Loucy (cell line): ENCODE data around the gene PTAFR.

Experiments
- H2AFZ ChIP-seq: fragments of 200-600 bp; sonication (generic); 2 replicates; pipeline ENCODE4 v1.6.0; 2016; ENCODE audit warnings: antibody characterized with exemption, mild to moderate bottlenecking, low read length, moderate library complexity
- H3F3A ChIP-seq: fragments of 200-600 bp; 2 replicates; pipeline ENCODE4 v1.6.0; 2016; ENCODE audit warnings: antibody characterized with exemption, low read depth, mild to moderate bottlenecking
- H3K27me3 ChIP-seq: fragments of 200-600 bp; sonication (generic); 2 replicates; pipeline ENCODE4 v1.6.1; 2014; ENCODE audit warnings: low read length, mild to moderate bottlenecking; ENCODE audit not compliant: insufficient read depth, poor library complexity, severe bottlenecking
- H3K36me3 ChIP-seq: fragments of 200-600 bp; sonication (generic); 2 replicates; pipeline ENCODE4 v1.6.1; 2016; ENCODE audit warnings: low read length; ENCODE audit not compliant: insufficient read depth
- H3K4me1 ChIP-seq: fragments of 200-600 bp; sonication (generic); 2 replicates; pipeline ENCODE4 v1.5.1; 2014; ENCODE audit warnings: low read length, mild to moderate bottlenecking; ENCODE audit not compliant: insufficient read depth, poor library complexity, severe bottlenecking
- H3K4me2 ChIP-seq: fragments of 200-600 bp; sonication (generic); 2 replicates; pipeline ENCODE4 v1.6.0; 2014; ENCODE audit warnings: antibody characterized with exemption, low read length, low read depth, mild to moderate bottlenecking; ENCODE audit not compliant: poor library complexity, severe bottlenecking
- H3K4me3 ChIP-seq: fragments of 200-600 bp; sonication (generic); 2 replicates; pipeline ENCODE4 v1.5.1; 2014; ENCODE audit warnings: low read length, mild to moderate bottlenecking, mixed read lengths; ENCODE audit not compliant: poor library complexity, severe bottlenecking
- H3K79me2 ChIP-seq: fragments of 200-600 bp; sonication (generic); 2 replicates; pipeline ENCODE4 v1.6.1; 2014; ENCODE audit warnings: low read length; ENCODE audit not compliant: insufficient read depth
- H3K9ac ChIP-seq: fragments of 200-600 bp; sonication (generic); 2 replicates; pipeline ENCODE4 v1.6.0; 2014; ENCODE audit warnings: mild to moderate bottlenecking, low read depth, low read length, moderate library complexity; ENCODE audit not compliant: poor library complexity, severe bottlenecking
- H3K9me2 ChIP-seq: fragments of 200-600 bp; sonication (generic); replicated peaks from 2 replicates; pipeline ENCODE4 v1.6.1; 2016; ENCODE audit warnings: low read depth, low read length, mixed read lengths
- H3K9me3 ChIP-seq: fragments of 200-600 bp; sonication (generic); 2 replicates; pipeline ENCODE4 v1.6.1; 2014; ENCODE audit warnings: mild to moderate bottlenecking, antibody characterized with exemption, low read length, low read depth; ENCODE audit not compliant: insufficient read depth
- H4K20me1 ChIP-seq: fragments of 200-600 bp; sonication (generic); 2 replicates; pipeline ENCODE4 v1.6.0; 2014; ENCODE audit warnings: antibody characterized with exemption, low read length, mild to moderate bottlenecking; ENCODE audit not compliant: insufficient read depth, poor library complexity, severe bottlenecking
- EZH2phosphoT487 ChIP-seq: fragments of 200-600 bp; IDR thresholded peaks from 2 replicates; pipeline ENCODE4 v1.6.1; 2018; ENCODE audit warnings: antibody characterized with exemption, mild to moderate bottlenecking, moderate library complexity, borderline replicate concordance
- TF ChIP-seq, protein P1 (sequence below): fragments of 200-600 bp; sonication (generic); conservative IDR thresholded peaks from 2 replicates; pipeline ENCODE4 v1.5.1; 2014; ENCODE audit warnings: mild to moderate bottlenecking, antibody characterized with exemption, low read length

The PTAFR gene

DNA sequence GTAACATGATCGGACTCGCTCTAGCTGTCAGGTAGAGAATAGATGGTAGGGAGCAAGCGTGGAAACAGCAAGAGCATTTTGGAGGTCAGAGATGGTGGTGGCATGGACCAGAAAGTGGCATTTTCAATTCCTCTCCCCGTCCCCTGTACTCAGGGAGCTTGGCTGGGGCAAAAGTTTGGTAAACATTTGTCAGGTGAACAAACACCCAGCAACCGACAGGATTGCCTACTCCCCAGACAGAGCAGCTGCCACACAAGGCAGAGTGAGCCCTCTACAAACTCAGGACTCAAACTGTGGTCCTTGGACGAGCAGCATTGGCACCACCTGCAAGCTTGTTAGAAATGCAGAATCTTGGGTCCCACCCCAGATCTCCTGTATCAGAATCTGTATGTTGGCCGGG is 14.3 kb downstream of the PTAFR start:
- Histone ChIP-seq H3K79me2 (no peaks in the 10 kb centered on the region), H2AFZ (no peak overlapping the region), H3K4me3 (no peak overlapping the region), H3K4me2 (no peak overlapping the region), H3K9me3 (no peaks in the 10 kb centered on the region), H3K9me2 (no peaks in the 10 kb centered on the region), H3K4me1 (no peaks in the 10 kb centered on the region), H3K27me3 (no peaks in the 10 kb centered on the region), H4K20me1 (no peaks in the 10 kb centered on the region), H3F3A (no peaks in the 10 kb centered on the region), H3K9ac (no peak overlapping the region), H3K36me3 (no peaks in the 10 kb centered on the region)
- TF ChIP-seq, protein P1, sequence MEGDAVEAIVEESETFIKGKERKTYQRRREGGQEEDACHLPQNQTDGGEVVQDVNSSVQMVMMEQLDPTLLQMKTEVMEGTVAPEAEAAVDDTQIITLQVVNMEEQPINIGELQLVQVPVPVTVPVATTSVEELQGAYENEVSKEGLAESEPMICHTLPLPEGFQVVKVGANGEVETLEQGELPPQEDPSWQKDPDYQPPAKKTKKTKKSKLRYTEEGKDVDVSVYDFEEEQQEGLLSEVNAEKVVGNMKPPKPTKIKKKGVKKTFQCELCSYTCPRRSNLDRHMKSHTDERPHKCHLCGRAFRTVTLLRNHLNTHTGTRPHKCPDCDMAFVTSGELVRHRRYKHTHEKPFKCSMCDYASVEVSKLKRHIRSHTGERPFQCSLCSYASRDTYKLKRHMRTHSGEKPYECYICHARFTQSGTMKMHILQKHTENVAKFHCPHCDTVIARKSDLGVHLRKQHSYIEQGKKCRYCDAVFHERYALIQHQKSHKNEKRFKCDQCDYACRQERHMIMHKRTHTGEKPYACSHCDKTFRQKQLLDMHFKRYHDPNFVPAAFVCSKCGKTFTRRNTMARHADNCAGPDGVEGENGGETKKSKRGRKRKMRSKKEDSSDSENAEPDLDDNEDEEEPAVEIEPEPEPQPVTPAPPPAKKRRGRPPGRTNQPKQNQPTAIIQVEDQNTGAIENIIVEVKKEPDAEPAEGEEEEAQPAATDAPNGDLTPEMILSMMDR = no peak
- TF ChIP-seq EZH2phosphoT487 = no peak

DNA sequence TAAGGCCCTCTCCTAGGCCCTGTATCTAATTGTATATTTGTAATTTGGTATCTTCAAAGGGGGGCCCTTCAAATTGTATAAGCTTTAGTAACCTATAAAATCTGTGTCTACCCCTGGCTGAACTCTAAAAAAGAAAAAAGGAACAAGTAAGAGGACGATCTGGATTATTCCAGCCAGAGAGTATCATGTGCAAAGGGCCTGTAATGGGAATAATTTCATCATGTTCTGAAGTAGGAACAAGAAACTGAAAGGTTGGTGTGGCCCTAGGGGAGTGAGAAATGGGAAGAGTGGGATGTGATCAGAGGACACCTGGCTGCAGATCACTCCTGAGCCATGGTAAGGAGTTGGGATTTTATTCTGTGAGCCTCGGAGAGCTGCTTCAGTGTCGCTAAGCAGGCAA is 14.7 kb downstream of the PTAFR start:
- Histone ChIP-seq H2AFZ (no peak overlapping the region), H3K79me2 (no peaks in the 10 kb centered on the region), H3K4me3 (no peak overlapping the region), H3K4me2 (no peak overlapping the region), H3K4me1 (no peaks in the 10 kb centered on the region), H4K20me1 (no peaks in the 10 kb centered on the region), H3K9me2 (no peaks in the 10 kb centered on the region), H3K27me3 (no peaks in the 10 kb centered on the region), H3F3A (no peaks in the 10 kb centered on the region), H3K36me3 (no peaks in the 10 kb centered on the region), H3K9ac (no peak overlapping the region), H3K9me3 (no peaks in the 10 kb centered on the region)
- TF ChIP-seq EZH2phosphoT487 = no peak

DNA sequence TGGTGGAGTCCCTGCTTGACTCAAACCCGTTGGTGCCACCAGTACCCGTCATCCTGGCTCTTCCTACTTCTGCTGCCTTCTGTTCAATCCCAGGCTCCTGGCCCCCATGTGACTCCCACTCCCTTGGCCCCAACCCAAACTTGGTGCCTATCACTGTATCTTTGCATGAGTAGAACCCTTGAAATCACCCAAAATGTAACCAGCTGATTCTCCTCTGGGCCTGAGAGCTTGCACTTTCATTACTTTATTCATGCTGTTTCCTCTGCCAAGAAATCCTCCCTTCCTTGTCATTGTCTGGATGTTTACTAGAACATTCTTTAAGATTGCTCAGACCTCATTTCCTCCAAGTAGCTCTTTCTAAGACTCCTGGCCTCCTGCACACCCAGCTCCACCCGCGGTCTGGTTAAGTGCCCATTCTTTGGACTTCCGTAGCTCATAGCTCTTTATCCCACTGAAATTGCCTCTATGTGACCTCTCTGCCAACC is 15.7 kb downstream of the PTAFR start:
- Histone ChIP-seq H2AFZ (no peak overlapping the region), H4K20me1 (no peaks in the 10 kb centered on the region), H3K9me3 (no peaks in the 10 kb centered on the region), H3K4me2 (no peak overlapping the region), H3K9me2 (no peaks in the 10 kb centered on the region), H3K9ac (no peak overlapping the region), H3K79me2 (no peaks in the 10 kb centered on the region), H3K4me3 (no peak overlapping the region), H3K4me1 (no peaks in the 10 kb centered on the region), H3F3A (no peaks in the 10 kb centered on the region), H3K27me3 (no peaks in the 10 kb centered on the region), H3K36me3 (no peaks in the 10 kb centered on the region)
- TF ChIP-seq EZH2phosphoT487 = no peak

DNA sequence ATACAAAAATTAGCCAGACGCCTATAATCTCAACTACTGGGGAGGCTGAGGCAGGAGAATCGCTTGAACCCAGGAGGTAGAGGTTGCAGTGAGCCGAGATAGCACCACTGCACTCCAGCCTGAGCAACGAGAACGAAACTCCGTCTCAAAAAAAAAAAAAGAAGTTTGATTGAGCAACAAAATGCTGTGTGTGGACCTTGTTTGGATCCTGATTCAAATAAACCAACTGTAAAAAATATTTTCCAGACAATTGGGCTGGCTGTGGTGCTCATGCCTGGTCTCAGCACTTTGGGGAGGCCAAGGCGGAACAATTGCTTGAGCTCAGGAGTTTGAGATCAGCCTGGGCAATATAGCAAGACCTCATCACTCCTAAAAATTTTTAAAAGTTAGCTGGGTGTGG is 16.8 kb downstream of the PTAFR start:
- Histone ChIP-seq H2AFZ (no peak overlapping the region), H3F3A (no peaks in the 10 kb centered on the region), H3K27me3 (no peaks in the 10 kb centered on the region), H3K9ac (no peak overlapping the region), H3K79me2 (no peaks in the 10 kb centered on the region), H3K4me2 (no peak overlapping the region), H3K36me3 (no peaks in the 10 kb centered on the region), H3K9me3 (no peaks in the 10 kb centered on the region), H3K4me3 (no peak overlapping the region), H3K4me1 (no peaks in the 10 kb centered on the region), H4K20me1 (no peaks in the 10 kb centered on the region), H3K9me2 (no peaks in the 10 kb centered on the region)
- no peak for TF ChIP-seq EZH2phosphoT487
- TF ChIP-seq, protein P1 = no peak
